K562 (cell line): Measurements from ENCODE around the gene ARL6IP4.

Source experiments
- CTCF ChIP-seq, 3 experiments: IDR thresholded peaks in 2 of 3; conservative IDR thresholded peaks in 1 of 3; 2 replicates each; pipeline ENCODE4 v1.5.1; 2011 to 2012; ENCODE audit warnings: low read length in 3 of 3, mild to moderate bottlenecking in 3 of 3, control low read depth in 2 of 3, improper control_type of control experiment in 1 of 3, inconsistent platforms in 1 of 3, low read depth in 1 of 3, mixed read lengths in 1 of 3, moderate library complexity in 1 of 3; ENCODE audit not compliant: insufficient read depth in 2 of 3
- FOXJ2 ChIP-seq: fragments of 200-800 bp; sonication (Bioruptor generic); IDR thresholded peaks from 2 replicates; pipeline ENCODE4 v1.6.1; 2016; ENCODE audit warnings: missing genetic modification characterization, missing compliant biosample characterization
- SUPT5H ChIP-seq: fragments of 450-650 bp; IDR thresholded peaks from 2 replicates; pipeline ENCODE4 v1.6.1; 2016
- TEAD1 ChIP-seq, 2 experiments: fragments of 450-650 bp in 1 of 2; sonication (generic) in 1 of 2; formaldehyde crosslinking; IDR thresholded peaks; 2 replicates each; pipeline versions ENCODE4 v1.4.0 to v1.8.0; 2020 to 2022; ENCODE audit warnings: mild to moderate bottlenecking in 2 of 2, missing genetic modification reagents in 1 of 2
- ZBTB11 ChIP-seq, 3 experiments: fragments of 200-800 bp in 1 of 3; fragments of 250-450 bp in 1 of 3; fragments of 450-650 bp in 1 of 3; sonication (Bioruptor Pico) in 1 of 3; sonication (Bioruptor generic) in 1 of 3; formaldehyde crosslinking in 1 of 3; IDR thresholded peaks; 2 replicates each; pipeline versions ENCODE4 v1.6.1 to v1.8.0; 2016 to 2022; ENCODE audit warnings: mild to moderate bottlenecking in 2 of 3, missing genetic modification characterization in 2 of 3, missing compliant biosample characterization in 1 of 3, moderate library complexity in 1 of 3
- ZBTB8A ChIP-seq: fragments of 450-650 bp; IDR thresholded peaks from 2 replicates; pipeline ENCODE4 v1.6.1; 2018; ENCODE audit warnings: mild to moderate bottlenecking, moderate library complexity; ENCODE audit not compliant: partially characterized antibody
- ZFP91 ChIP-seq: sonication (generic); formaldehyde crosslinking; IDR thresholded peaks from 2 replicates; pipeline ENCODE4 v1.8.0; 2022; ENCODE audit warnings: mild to moderate bottlenecking, missing genetic modification reagents
- ZNF431 ChIP-seq: sonication (generic); formaldehyde crosslinking; IDR thresholded peaks from 2 replicates; pipeline ENCODE4 v1.8.0; 2022; ENCODE audit warnings: mild to moderate bottlenecking, missing genetic modification reagents

GRCh38 chr12:122959566-122960192 is 20.8 kb upstream of the ARL6IP4 start:
- TF ChIP-seq CTCF (IDR thresholded peaks at IDR 0.05 in 2 of 3, conservative IDR thresholded peaks at IDR 0.05 in 1 of 3; ENCODE audit: insufficient read depth in 2 of 3, low read depth in 1 of 3, low read length in 3 of 3) (no peak), ZBTB11 (CRISPR knock-in tag; IDR thresholded peaks at IDR 0.05) (no peak), TEAD1 (CRISPR knock-in tag; IDR thresholded peaks at IDR 0.05) (no peak), ZBTB8A (no peak), SUPT5H (no peak), ZFP91 (CRISPR knock-in tag) (no peak), FOXJ2 (tag) (no peak), ZNF431 (CRISPR knock-in tag) (no peak)
